A549 (cell line): ENCODE measurements around the gene NNMT.

ENCODE experiments used
- CBX2 ChIP-seq: fragments of 200-600 bp; sonication (generic); IDR thresholded peaks from 2 replicates; pipeline ENCODE4 v1.6.1; 2016; ENCODE audit warnings: low read depth, mild to moderate bottlenecking, borderline replicate concordance
- CEBPB ChIP-seq, 2 experiments: fragments of >200 bp in 1 of 2; sonication (Bioruptor Twin) in 1 of 2; formaldehyde crosslinking in 1 of 2; IDR thresholded peaks; 2 replicates each; pipeline ENCODE4 v1.6.1; 2012 to 2016
- HEYL ChIP-seq: fragments of 250-450 bp; sonication (Bioruptor Pico); IDR thresholded peaks from 2 replicates; pipeline ENCODE4 v1.8.0; 2021; ENCODE audit warnings: mild to moderate bottlenecking, moderate library complexity
- HOXA7 ChIP-seq: fragments of 250-450 bp; sonication (Bioruptor Pico); IDR thresholded peaks from 2 replicates; pipeline ENCODE4 v1.5.0; 2020; ENCODE audit warnings: mild to moderate bottlenecking, moderate library complexity
- KDM1A ChIP-seq: fragments of 200-600 bp; sonication (generic); IDR thresholded peaks from 2 replicates; pipeline ENCODE4 v1.6.1; 2016; ENCODE audit warnings: low read depth, mild to moderate bottlenecking
- PHF8 ChIP-seq: fragments of 200-600 bp; sonication (generic); IDR thresholded peaks from 2 replicates; pipeline ENCODE4 v1.6.1; 2016; ENCODE audit warnings: low read depth, mild to moderate bottlenecking, antibody characterized with exemption, moderate library complexity, borderline replicate concordance
- POLR2A ChIP-seq: IDR thresholded peaks from 2 replicates; pipeline ENCODE4 v1.6.1; 2012; ENCODE audit warnings: mild to moderate bottlenecking, low read length
- ZC3H11A ChIP-seq: fragments of 450-650 bp; IDR thresholded peaks from 2 replicates; pipeline ENCODE4 v1.6.1; 2014; ENCODE audit warnings: antibody characterized with exemption, mild to moderate bottlenecking
- TF ChIP-seq, protein P1 (sequence below): fragments of >200 bp; sonication (Bioruptor Twin); formaldehyde crosslinking; IDR thresholded peaks from 3 replicates; pipeline ENCODE4 v1.5.1; 2016
- TF ChIP-seq, protein P2 (sequence below): fragments of 450-650 bp; IDR thresholded peaks from 2 replicates; pipeline ENCODE4 v1.6.1; 2014; ENCODE audit warnings: antibody characterized with exemption

DNA sequence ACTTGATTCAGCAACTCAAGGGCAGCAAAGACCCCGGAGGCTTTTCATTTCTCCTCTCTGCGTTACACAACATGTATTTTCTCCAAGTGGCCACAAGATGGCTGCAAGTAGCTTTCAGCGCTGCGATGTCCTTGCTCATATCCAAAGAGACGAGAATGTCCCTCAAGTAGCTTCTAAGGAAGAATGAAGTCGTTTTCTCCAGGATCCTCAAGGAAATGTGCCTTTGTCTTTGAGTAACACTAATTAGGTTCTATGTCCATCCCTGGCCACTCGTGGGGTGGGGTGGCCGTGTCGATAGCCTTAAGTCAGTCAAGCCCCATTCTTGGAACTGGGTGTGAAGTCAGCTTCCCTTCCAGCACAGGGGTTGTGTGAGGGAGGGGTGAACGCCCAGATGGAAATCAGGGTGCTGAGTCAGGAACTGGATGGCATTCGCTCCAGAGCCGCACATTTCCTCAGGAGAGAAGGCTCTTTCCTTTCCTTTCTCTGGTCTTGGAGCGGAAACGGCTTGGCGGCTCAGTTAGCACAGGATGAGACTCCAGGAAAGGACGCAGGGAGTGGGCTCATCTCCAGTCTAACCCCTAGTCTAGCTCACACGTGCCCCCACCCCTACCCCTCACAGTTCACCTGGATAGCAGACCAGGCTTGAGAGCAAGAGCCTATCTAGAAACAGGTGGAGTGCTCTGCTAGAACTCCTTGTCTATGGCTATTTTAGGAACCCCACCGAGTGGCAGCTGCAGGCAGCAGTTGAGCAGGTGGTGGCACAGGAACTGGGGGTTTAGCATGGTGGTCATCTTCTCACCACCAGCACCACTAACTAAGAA, 44.3 kb downstream of the NNMT start:
- TF ChIP-seq POLR2A (no peak), CBX2 (no peak), ZC3H11A (no peak), HOXA7 (CRISPR knock-in tag) (no peak), KDM1A (no peak), HEYL (CRISPR knock-in tag) (no peak), CEBPB (IDR thresholded peaks at IDR 0.05) (peak in 1 of 2 experiments; percentile 72; a peak in 2 of 4 replicates), PHF8 (no peak)
- TF ChIP-seq, protein P1, sequence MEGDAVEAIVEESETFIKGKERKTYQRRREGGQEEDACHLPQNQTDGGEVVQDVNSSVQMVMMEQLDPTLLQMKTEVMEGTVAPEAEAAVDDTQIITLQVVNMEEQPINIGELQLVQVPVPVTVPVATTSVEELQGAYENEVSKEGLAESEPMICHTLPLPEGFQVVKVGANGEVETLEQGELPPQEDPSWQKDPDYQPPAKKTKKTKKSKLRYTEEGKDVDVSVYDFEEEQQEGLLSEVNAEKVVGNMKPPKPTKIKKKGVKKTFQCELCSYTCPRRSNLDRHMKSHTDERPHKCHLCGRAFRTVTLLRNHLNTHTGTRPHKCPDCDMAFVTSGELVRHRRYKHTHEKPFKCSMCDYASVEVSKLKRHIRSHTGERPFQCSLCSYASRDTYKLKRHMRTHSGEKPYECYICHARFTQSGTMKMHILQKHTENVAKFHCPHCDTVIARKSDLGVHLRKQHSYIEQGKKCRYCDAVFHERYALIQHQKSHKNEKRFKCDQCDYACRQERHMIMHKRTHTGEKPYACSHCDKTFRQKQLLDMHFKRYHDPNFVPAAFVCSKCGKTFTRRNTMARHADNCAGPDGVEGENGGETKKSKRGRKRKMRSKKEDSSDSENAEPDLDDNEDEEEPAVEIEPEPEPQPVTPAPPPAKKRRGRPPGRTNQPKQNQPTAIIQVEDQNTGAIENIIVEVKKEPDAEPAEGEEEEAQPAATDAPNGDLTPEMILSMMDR, result peak; percentile 69
- TF ChIP-seq, protein P2, sequence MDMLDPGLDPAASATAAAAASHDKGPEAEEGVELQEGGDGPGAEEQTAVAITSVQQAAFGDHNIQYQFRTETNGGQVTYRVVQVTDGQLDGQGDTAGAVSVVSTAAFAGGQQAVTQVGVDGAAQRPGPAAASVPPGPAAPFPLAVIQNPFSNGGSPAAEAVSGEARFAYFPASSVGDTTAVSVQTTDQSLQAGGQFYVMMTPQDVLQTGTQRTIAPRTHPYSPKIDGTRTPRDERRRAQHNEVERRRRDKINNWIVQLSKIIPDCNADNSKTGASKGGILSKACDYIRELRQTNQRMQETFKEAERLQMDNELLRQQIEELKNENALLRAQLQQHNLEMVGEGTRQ, result no peak
